Brain microvascular endothelial cell (primary cell): ENCODE results near the gene REEP1.

ENCODE experiments used
- DNase-seq: peaks from one replicate; pipeline ENCODE4 v3.0.0-alpha.2; 2020
- H3K27ac ChIP-seq: fragments of 250-450 bp; sonication (Bioruptor Pico); 2 replicates; pipeline ENCODE4 v1.5.1; 2020; ENCODE audit warnings: mild to moderate bottlenecking, moderate library complexity
- H3K27me3 ChIP-seq: fragments of 250-450 bp; sonication (Bioruptor Pico); replicated peaks from 2 replicates; pipeline ENCODE4 v1.5.1; 2020; ENCODE audit warnings: mild to moderate bottlenecking
- H3K36me3 ChIP-seq: fragments of 250-450 bp; sonication (Bioruptor Pico); replicated peaks from 2 replicates; pipeline ENCODE4 v1.5.1; 2020; ENCODE audit warnings: mild to moderate bottlenecking
- H3K4me3 ChIP-seq: 2 replicates; pipeline ENCODE4 v1.5.1; 2011; ENCODE audit warnings: low read depth, mild to moderate bottlenecking, control low read depth, low read length, moderate library complexity
- CTCF ChIP-seq: IDR thresholded peaks from 2 replicates; pipeline ENCODE4 v1.5.1; 2011; ENCODE audit warnings: low read depth, mild to moderate bottlenecking, moderate library complexity, low read length, control low read depth, inconsistent platforms; ENCODE audit errors: missing control alignments
- in situ Hi-C: cut with HindIII; loops from 2 replicates; pipeline ENCODE4 v1.10.0; 2017; ENCODE audit warnings: low sequenced_read_pairs, low pct_ligation_motif_present

Gene REEP1

GRCh38 chr2:86344404-86344803 is 7.0 kb upstream of the REEP1 start:
- H3K27ac ChIP-seq: no peak overlapping the region
- H3K4me3 ChIP-seq: no peak overlapping the region
- H3K27me3 ChIP-seq: peaks cover 6% of the 10 kb centered on the region
- TF ChIP-seq CTCF: no peak
- no peak for DNase-seq
- in situ Hi-C loops: no loop called here
- H3K36me3 ChIP-seq: no peaks in the 10 kb centered on the region

GRCh38 chr2:86342488-86342887 is 5.1 kb upstream of the REEP1 start:
- peaks cover 23% of the 10 kb centered on the region for H3K27me3 ChIP-seq
- no peaks in the 10 kb centered on the region for H3K36me3 ChIP-seq
- H3K4me3 ChIP-seq: no peak overlapping the region
- in situ Hi-C loops: no loop called here
- no peak for TF ChIP-seq CTCF
- DNase-seq: no peak
- H3K27ac ChIP-seq: no peak overlapping the region

GRCh38 chr2:86341470-86341869 is 4.0 kb upstream of the REEP1 start:
- in situ Hi-C loops: no loop called here
- H3K4me3 ChIP-seq: no peak overlapping the region
- peaks cover 26% of the 10 kb centered on the region for H3K27me3 ChIP-seq
- no peak overlapping the region for H3K27ac ChIP-seq
- no peak for TF ChIP-seq CTCF
- no peaks in the 10 kb centered on the region for H3K36me3 ChIP-seq
- DNase-seq: no peak

- in situ Hi-C loops: no loop called here
- peaks cover 41% of the 10 kb centered on the region for H3K27me3 ChIP-seq
- no peak overlapping the region for H3K27ac ChIP-seq
- H3K4me3 ChIP-seq: no peak overlapping the region
- DNase-seq: no peak
- TF ChIP-seq CTCF: no peak
- no peaks in the 10 kb centered on the region for H3K36me3 ChIP-seq
These were observed 1.4 kb upstream of the REEP1 start for GRCh38 chr2:86338778-86339295.

- peak overlapping the region; percentile 30 for H3K4me3 ChIP-seq
- peaks cover 41% of the 10 kb centered on the region for H3K27me3 ChIP-seq
- TF ChIP-seq CTCF: no peak
- no peaks in the 10 kb centered on the region for H3K36me3 ChIP-seq
- H3K27ac ChIP-seq: no peak overlapping the region
- in situ Hi-C loops: no loop called here
- DNase-seq: no peak
These were observed 667 bp downstream of the REEP1 start for GRCh38 chr2:86336675-86337243.
